Activated gamma-delta T cell (primary cell): ENCODE results near the gene XPC.
"Not testable (repeated sequence)": the region's sequence is repeated elsewhere in the genome, so short reads cannot be mapped to it uniquely, and the experiment has no call there.

Experiments
- DNase-seq: peaks from one replicate; lab custom pipeline; 2025; lab: John Stamatoyannopoulos, UW
- total RNA-seq, 2 donors: gene quantifications; one replicate each; lab custom pipeline; 2026; lab: John Stamatoyannopoulos, UW

Gene XPC
- 180 to 190 reads per million in 2 donors for total RNA-seq

- DNase-seq: peak; percentile 93
These were observed at the start of gene XPC, which contains the start of gene LSM3 for GRCh38 chr3:14178247-14179113. Gene XPC (minus strand): TSS chr3:14178601. CDS start chr3:14178568, 33 bp downstream. Gene LSM3 (plus strand): TSS chr3:14178817. CDS start chr3:14178861, 44 bp downstream.

DNA sequence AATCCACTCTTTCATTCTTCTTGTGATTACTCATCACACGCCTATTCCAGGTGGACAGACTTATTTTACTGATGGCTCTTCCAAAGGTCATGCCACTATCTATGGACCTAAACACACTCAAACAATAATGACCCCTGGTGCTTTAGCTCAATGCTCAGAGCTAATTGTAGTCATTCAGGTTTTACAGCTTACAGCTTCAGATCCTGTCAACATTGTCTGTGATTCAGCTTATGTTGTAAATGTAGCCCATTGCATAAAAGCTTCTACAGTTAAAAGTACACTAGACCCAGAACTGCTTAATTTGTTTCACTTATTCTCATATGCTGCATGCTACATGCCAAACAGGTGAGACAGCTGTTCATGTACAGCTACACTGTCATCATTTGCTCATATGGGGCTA lies 49.5 kb upstream of the XPC start:
- DNase-seq: no peak

- DNase-seq: not testable (repeated sequence)
These were observed 48.0 kb upstream of the XPC start for GRCh38 chr3:14226351-14226750.

- no peak for DNase-seq
These were observed 47.0 kb upstream of the XPC start for GRCh38 chr3:14225421-14225820.

DNA sequence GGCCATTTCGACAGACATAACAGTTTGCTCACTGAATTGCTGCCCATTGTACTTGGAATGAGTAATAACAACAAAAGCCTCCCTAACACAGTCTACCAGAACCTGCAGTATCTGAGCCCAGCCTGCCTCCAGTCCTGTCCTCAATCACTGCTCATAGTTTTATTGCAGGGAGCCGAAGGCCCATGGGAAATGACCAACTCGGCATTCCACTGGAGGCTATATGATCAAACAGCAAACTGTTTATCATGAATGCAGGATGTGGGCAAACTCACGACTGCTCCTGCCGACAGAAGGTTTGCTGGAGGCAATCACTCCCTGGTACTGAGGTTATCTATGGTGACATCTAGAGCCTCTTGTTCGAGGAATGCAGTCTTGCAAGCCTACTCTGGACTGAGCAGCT lies 46.5 kb upstream of the XPC start:
- no peak for DNase-seq

DNA sequence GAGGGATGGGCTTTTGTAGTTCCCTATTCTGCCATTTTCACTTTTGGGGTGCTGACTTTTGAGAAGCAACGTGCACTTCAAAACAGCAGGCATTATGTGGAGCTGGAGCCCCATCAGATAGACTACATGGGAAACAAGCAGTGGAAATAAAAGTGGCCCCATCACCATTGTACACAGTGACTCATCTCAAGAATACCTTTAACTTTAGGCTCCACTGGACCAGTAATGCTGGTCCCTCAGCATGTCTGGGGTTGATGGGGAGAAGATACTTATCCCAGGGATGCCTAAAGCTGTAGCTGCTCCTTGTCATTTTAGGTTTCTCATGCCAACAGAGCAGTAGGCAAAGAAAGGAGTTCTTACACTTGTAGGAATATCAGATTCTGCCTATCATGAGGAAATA lies 45.2 kb upstream of the XPC start:
- no peak for DNase-seq

GRCh38 chr3:14222900-14223594 lies 44.6 kb upstream of the XPC start:
- DNase-seq: no peak

DNA sequence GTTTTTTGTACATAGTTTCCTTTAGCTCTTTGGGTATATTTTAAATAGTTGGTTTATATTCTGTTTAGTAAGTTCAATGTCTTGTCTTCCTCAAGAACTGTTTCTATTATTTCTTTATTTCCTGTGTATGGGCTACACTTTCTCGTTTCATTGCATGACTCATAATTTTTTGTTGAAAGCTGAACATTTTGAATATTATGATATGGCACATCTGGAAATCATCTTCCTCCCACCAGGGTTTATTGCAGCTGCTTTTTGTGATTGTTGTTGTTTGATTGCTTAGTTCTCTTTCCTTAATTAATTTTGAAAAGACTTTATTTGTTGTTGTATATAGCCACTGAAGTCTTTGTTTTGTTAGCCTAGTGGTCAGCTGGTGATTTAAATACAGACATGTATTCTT lies 44.1 kb upstream of the XPC start:
- DNase-seq: no peak

GRCh38 chr3:14221902-14222301 lies 43.5 kb upstream of the XPC start:
- no peak for DNase-seq

- no peak for DNase-seq
These were observed 42.5 kb upstream of the XPC start for GRCh38 chr3:14220933-14221332.

- DNase-seq: no peak
These were observed 40.0 kb upstream of the XPC start for GRCh38 chr3:14218355-14218754.

GRCh38 chr3:14216257-14217048 lies 38.1 kb upstream of the XPC start:
- DNase-seq: no peak

DNA sequence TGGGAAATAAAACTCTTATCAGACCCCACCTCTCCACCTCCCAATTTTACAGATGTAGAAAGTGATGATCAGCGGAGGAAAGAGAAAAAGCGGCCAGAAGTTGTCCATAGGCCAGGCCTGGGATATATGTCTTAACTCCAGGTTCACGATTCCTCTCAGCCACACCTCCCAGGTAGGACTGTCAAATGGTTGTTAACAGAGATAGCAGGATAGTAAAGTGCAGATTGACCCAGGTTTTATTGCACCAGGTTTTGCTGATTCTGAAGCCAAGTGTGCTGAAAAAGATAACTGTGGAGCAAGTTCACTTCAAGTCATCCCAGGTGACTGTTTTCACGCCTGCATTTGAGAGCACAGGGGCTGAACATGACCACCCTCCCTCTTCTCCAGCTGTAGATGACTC lies 36.4 kb upstream of the XPC start:
- DNase-seq: no peak

- no peak for DNase-seq
These were observed 34.8 kb upstream of the XPC start for GRCh38 chr3:14213066-14213774.

- DNase-seq: no peak
These were observed 33.6 kb upstream of the XPC start for GRCh38 chr3:14212032-14212431.

DNA sequence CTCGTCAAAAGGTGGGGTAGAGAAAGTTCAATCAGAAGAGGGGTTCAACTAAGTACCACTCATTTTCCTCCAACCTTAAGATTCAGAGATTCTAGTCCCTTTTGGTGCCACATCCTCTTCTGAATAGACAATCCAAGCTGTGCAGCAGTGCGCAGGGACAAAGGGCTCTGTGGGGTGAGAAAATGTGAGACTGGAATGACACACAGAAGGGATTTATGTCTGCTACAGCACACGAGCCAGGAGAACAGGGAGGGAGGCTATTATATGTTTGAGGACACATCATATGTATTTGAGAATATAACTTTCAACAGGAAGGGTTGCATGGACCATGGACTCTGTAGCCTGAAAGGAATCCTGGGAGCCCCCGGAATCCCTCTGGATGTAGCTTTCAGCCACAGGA lies 33.2 kb upstream of the XPC start:
- no peak for DNase-seq

- DNase-seq: no peak
These were observed 32.6 kb upstream of the XPC start for GRCh38 chr3:14210843-14211594.

- DNase-seq: no peak
These were observed 31.9 kb upstream of the XPC start for GRCh38 chr3:14210290-14210688.

GRCh38 chr3:14209581-14210289 lies 31.3 kb upstream of the XPC start:
- no peak for DNase-seq

- no peak for DNase-seq
These were observed 30.6 kb upstream of the XPC start for GRCh38 chr3:14208977-14209394.
